DOHH2 (cell line): ENCODE measurements around the gene MACF1.

Experiments used
- EZH2phosphoT487 ChIP-seq: fragments of 200-600 bp; sonication (generic); IDR thresholded peaks from 2 replicates; pipeline ENCODE4 v1.6.1; 2017; ENCODE audit warnings: borderline replicate concordance, mild to moderate bottlenecking, antibody characterized with exemption, low read length, moderate library complexity, mixed read lengths
- TF ChIP-seq, protein P1 (sequence below): fragments of 200-600 bp; sonication (generic); IDR thresholded peaks from one replicate; pipeline ENCODE4 v1.5.1; 2014; ENCODE audit warnings: antibody characterized with exemption, mild to moderate bottlenecking, low read depth, low read length; ENCODE audit not compliant: poor library complexity, severe bottlenecking

DNA sequence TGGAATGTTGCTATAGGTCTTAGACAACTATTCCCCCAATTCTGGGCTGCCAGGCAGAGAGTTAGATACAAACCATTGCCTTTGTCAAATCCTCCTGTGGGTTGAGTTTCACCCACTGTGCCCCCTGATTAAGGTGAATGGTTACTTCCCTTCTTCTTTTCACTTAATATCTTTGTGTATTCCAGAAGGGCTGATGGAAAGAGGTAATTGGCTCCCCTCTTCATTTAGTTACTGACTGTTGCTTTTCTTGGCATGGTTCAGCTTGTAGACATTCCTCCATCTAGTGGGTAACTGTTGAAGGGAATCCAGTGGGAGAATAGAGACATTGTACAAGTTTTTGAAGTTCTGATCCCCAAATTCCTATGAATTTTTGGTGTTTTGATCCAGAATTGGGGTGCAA, 43.8 kb upstream of the MACF1 start:
- TF ChIP-seq, protein P1, sequence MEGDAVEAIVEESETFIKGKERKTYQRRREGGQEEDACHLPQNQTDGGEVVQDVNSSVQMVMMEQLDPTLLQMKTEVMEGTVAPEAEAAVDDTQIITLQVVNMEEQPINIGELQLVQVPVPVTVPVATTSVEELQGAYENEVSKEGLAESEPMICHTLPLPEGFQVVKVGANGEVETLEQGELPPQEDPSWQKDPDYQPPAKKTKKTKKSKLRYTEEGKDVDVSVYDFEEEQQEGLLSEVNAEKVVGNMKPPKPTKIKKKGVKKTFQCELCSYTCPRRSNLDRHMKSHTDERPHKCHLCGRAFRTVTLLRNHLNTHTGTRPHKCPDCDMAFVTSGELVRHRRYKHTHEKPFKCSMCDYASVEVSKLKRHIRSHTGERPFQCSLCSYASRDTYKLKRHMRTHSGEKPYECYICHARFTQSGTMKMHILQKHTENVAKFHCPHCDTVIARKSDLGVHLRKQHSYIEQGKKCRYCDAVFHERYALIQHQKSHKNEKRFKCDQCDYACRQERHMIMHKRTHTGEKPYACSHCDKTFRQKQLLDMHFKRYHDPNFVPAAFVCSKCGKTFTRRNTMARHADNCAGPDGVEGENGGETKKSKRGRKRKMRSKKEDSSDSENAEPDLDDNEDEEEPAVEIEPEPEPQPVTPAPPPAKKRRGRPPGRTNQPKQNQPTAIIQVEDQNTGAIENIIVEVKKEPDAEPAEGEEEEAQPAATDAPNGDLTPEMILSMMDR = no peak
- TF ChIP-seq EZH2phosphoT487 = no peak
